Ovary (tissue), 3 donors: Measurements from ENCODE around the gene USP43.

Experiments used
- CTCF ChIP-seq, 3 donors: fragments of 450-650 bp in 2 of 3; fragments of 200-600 bp in 1 of 3; IDR thresholded peaks; one replicate each; pipeline versions ENCODE4 v1.5.1 to v1.8.0; 2016 to 2022; ENCODE audit warnings: antibody characterized with exemption in 3 of 3, mild to moderate bottlenecking in 1 of 3
- EP300 ChIP-seq: sonication (generic); formaldehyde crosslinking; IDR thresholded peaks from one replicate; pipeline ENCODE4 v1.6.1; 2017; ENCODE audit warnings: antibody characterized with exemption
- POLR2A ChIP-seq: fragments of 450-650 bp; IDR thresholded peaks from one replicate; pipeline ENCODE4 v1.6.1; 2017; ENCODE audit warnings: antibody characterized with exemption, mild to moderate bottlenecking, moderate library complexity
- donor health status: DM: no; HTN: no; CAD: no.

GRCh38 chr17:9676820-9677310, 31.5 kb downstream of the USP43 start:
- TF ChIP-seq POLR2A = no peak
- no peak for TF ChIP-seq CTCF (IDR thresholded peaks at IDR 0.05)
- no peak for TF ChIP-seq EP300
